Chondrocyte (in vitro differentiated cells): Measurements from ENCODE around the gene OBP2B. TPM values are rescaled to one million over a fixed set of nuclear protein-coding genes. Genes with fewer than 3 reads are reported as not detected.

Source experiments
- DNase-seq: peaks from one replicate; pipeline ENCODE4 v3.0.0; 2021; ENCODE audit warnings: mixed read lengths, low spot score
- H3K27ac Mint-ChIP-seq: one replicate; pipeline ENCODE4 v1.8.0; 2021; ENCODE audit warnings: mild to moderate bottlenecking, moderate library complexity, mixed read lengths; ENCODE audit not compliant: unreplicated experiment
- H3K27me3 Mint-ChIP-seq: 2 replicates; pipeline ENCODE4 v1.8.0; 2021; ENCODE audit warnings: low read depth, mixed read lengths
- H3K36me3 Mint-ChIP-seq: 2 replicates; pipeline ENCODE4 v1.8.0; 2021; ENCODE audit warnings: low read depth, mixed read lengths
- H3K4me1 Mint-ChIP-seq: 2 replicates; pipeline ENCODE4 v1.8.0; 2021; ENCODE audit warnings: low read depth, mild to moderate bottlenecking, mixed read lengths
- H3K4me3 Mint-ChIP-seq: one replicate; pipeline ENCODE4 v1.8.0; 2021; ENCODE audit warnings: mild to moderate bottlenecking, moderate library complexity, mixed read lengths; ENCODE audit not compliant: unreplicated experiment
- H3K9me3 Mint-ChIP-seq: 2 replicates; pipeline ENCODE4 v1.8.0; 2021; ENCODE audit warnings: low read depth, mixed read lengths
- CTCF ChIP-seq: fragments of 200-600 bp; sonication (generic); IDR thresholded peaks from 2 replicates; pipeline ENCODE4 v1.5.0; 2021; ENCODE audit warnings: antibody characterized with exemption, mild to moderate bottlenecking, moderate library complexity
- total RNA-seq: library from RNA; stranded (reverse); gene quantifications from 3 replicates; pipeline ENCODE4 v1.2.1, GENCODE V29; 2021

OBP2B gene
- total RNA-seq, 1 donor from 2014 or later, result not detected

GRCh38 chr9:133189826-133190225 lies 19.2 kb downstream of the OBP2B start:
- H3K27me3 Mint-ChIP-seq, result peaks cover 45% of the 10 kb centered on the region
- H3K9me3 Mint-ChIP-seq, result no peaks in the 10 kb centered on the region
- H3K36me3 Mint-ChIP-seq, result peaks cover 2% of the 10 kb centered on the region
- no peak overlapping the region for H3K4me3 Mint-ChIP-seq
- peaks cover 2% of the 10 kb centered on the region for H3K4me1 Mint-ChIP-seq
- DNase-seq, result no peak
- no peak for TF ChIP-seq CTCF
- H3K27ac Mint-ChIP-seq, result no peak overlapping the region

DNA sequence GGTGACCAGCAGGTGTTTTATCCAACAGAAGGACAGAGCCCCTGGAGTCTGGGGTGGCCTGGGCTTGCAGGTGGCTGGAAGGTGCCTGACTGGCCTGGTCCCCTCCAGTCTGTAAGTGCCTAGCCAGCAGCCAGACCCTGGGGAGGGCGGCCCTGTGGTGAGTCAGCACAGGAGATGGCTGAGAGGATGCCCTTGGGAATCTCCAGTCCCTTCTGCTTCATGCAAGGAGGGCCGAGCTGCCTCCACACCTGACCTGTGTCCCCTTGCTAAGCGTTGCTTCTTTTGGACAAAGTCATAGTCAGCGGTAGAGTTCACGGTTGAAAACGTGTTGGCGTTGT lies 20.2 kb downstream of the OBP2B start:
- peaks cover 4% of the 10 kb centered on the region for H3K4me1 Mint-ChIP-seq
- H3K27ac Mint-ChIP-seq, result no peak overlapping the region
- DNase-seq, result no peak
- H3K27me3 Mint-ChIP-seq, result peaks cover 37% of the 10 kb centered on the region
- no peaks in the 10 kb centered on the region for H3K9me3 Mint-ChIP-seq
- H3K4me3 Mint-ChIP-seq, result no peak overlapping the region
- no peaks in the 10 kb centered on the region for H3K36me3 Mint-ChIP-seq
- TF ChIP-seq CTCF, result no peak

DNA sequence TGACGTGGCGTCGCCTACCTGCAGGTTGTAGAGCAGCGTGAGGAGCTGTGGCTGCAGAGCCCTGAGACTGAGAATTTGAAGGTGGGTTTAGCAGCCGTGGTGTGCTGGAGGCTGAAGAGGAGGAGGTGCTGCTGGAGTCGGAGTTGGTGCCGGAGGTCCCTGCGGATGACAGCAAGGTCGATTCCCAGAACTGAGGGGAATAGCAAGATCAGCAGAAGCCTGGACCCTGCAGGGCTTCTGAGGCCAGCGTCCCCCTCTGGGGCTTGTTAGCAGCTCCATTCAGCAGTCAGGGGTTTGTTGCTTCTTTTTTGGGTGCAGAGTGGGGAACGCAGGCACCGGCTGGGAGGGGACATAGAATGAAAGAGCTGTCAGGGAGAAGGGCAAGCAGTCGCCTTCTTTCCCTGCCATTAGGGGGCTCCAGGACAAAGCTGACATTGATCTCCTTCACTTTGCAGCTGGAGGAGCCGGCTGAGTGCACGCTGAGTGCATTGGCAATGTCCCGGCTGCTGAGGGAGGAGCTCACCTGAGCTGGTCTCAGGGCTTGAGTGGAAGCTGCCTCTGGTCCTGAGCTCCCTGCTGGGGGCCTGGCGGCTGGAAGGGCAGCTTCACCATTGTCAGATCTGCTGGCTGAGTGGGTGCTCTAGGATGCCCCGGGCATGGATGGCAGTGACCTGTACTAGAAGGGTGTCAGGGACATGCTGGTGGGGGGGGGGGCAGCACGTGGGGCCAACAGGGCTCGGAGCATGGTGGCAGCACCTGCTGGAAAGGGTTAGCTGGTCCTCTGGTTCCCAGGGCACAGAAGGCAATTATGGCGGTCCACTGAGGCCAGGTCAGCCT lies 20.8 kb downstream of the OBP2B start:
- H3K27ac Mint-ChIP-seq, result no peak overlapping the region
- no peak for DNase-seq
- no peaks in the 10 kb centered on the region for H3K36me3 Mint-ChIP-seq
- no peaks in the 10 kb centered on the region for H3K9me3 Mint-ChIP-seq
- peaks cover 36% of the 10 kb centered on the region for H3K27me3 Mint-ChIP-seq
- peaks cover 4% of the 10 kb centered on the region for H3K4me1 Mint-ChIP-seq
- no peak overlapping the region for H3K4me3 Mint-ChIP-seq
- TF ChIP-seq CTCF, result peak; percentile 50

GRCh38 chr9:133187561-133188005 lies 21.5 kb downstream of the OBP2B start:
- TF ChIP-seq CTCF, result no peak
- no peak for DNase-seq
- no peaks in the 10 kb centered on the region for H3K9me3 Mint-ChIP-seq
- H3K36me3 Mint-ChIP-seq, result no peaks in the 10 kb centered on the region
- peaks cover 39% of the 10 kb centered on the region for H3K27me3 Mint-ChIP-seq
- no peak overlapping the region for H3K4me3 Mint-ChIP-seq
- H3K4me1 Mint-ChIP-seq, result peaks cover 4% of the 10 kb centered on the region
- H3K27ac Mint-ChIP-seq, result no peak overlapping the region

DNA sequence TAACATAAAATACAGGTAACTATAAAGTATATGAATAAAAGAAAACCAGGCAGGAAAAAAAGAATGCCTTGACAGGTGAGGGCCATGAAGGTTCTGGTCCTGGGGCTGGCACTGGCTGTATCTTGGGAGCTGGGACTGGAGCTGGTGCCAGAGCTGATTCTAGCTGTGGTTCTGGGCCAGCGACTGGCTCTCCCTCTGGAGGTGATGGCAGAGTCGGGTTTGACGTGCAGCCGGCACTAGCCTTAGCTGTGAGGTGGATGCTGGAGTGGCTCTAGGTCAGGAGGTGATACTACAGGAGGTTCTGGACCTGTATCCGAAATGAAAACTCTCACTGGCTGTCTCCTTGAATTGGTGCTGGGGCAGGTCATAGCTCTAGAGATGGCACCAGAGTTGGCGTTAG lies 22.3 kb downstream of the OBP2B start:
- Mint-ChIP-seq H3K4me1 (peaks cover 4% of the 10 kb centered on the region), H3K27me3 (peaks cover 37% of the 10 kb centered on the region), H3K4me3 (no peak overlapping the region), H3K9me3 (no peaks in the 10 kb centered on the region), H3K36me3 (no peaks in the 10 kb centered on the region), H3K27ac (no peak overlapping the region)
- no peak for TF ChIP-seq CTCF
- no peak for DNase-seq
